Lower leg skin (tissue), 3 donors: Measurements from ENCODE around the gene OR2T3.
"Not testable (repeated sequence)": the region's sequence is repeated elsewhere in the genome, so short reads cannot be mapped to it uniquely, and the experiment has no call there.

ENCODE experiments used
- CTCF ChIP-seq, 3 donors: fragments of 450-650 bp; IDR thresholded peaks; one replicate each; pipeline ENCODE4 v1.5.1; 2016; ENCODE audit warnings: antibody characterized with exemption in 3 of 3, mild to moderate bottlenecking in 3 of 3, moderate library complexity in 2 of 3
- POLR2A ChIP-seq, 2 donors: fragments of 450-650 bp; IDR thresholded peaks; one replicate each; pipeline ENCODE4 v1.6.1; 2016 to 2017; ENCODE audit warnings: antibody characterized with exemption in 2 of 2, mild to moderate bottlenecking in 1 of 2, moderate library complexity in 1 of 2

DNA sequence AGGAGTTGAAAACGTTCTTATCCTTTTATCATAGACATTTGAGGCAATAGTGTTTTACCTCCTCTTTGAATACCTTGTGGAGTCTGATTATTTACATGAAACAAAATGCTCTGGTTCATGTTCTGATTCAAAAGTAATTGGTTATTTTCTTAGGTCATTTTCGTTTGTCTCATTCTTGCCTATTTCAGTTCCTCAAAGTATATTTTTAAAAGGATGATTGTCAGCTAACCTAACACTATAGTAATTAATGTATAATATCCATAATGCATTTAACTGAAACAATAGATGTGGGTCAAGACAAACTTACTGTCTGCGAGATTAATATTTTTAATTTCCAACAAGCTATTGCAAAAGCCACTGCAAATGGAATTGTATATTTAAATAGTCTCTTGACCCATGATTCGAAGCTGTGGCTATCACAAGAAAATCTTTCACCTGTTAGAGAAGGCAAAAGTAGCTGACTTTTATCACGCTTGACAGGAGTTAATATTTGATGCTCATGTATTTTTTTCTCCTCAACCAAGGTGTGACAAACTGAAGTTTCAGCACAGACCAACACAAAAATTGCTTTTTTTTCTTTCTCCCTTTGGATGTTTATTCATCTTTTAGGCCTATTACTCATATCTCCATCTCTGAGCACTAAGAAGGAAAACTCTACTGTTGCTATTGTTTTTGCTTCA, 22.5 kb upstream of the OR2T3 start:
- TF ChIP-seq CTCF, POLR2A (IDR thresholded peaks at IDR 0.05): not testable (repeated sequence)
